ENCODE results near the gene KCNQ2. TPM values are rescaled to one million over a fixed set of nuclear protein-coding genes. Genes with fewer than 3 reads are reported as not detected.

Gene KCNQ2
- total RNA-seq, 2 donors from 2014 or later = 0.46 to 35.6 TPM

GRCh38 chr20:63473555-63474449, 1.3 kb upstream of the KCNQ2 start:
- peaks cover 4% of the 10 kb centered on the region for H3K4me1 ChIP-seq (replicated peaks)
- 33% methylated on average over 30 of the region's 30 CpGs for WGBS
- no peak overlapping the region for H3K27ac ChIP-seq
- TF ChIP-seq POLR2AphosphoS5 (IDR thresholded peaks at IDR 0.05) = no peak
- no peak for TF ChIP-seq CTCF (IDR thresholded peaks at IDR 0.05)
- TF ChIP-seq POLR2A (IDR thresholded peaks at IDR 0.05) = no peak
- H3K36me3 ChIP-seq = no peaks in the 10 kb centered on the region
- H3K27me3 ChIP-seq (replicated peaks; ENCODE audit: insufficient read depth) = peaks cover 36% of the 10 kb centered on the region
- H3K9me3 ChIP-seq = no peaks in the 10 kb centered on the region
- intact Hi-C loops (cut with DNase I) = no loop called here
- DNase-seq (ENCODE audit: low spot score) = no peak
- H3K4me3 ChIP-seq = no peak overlapping the region

GRCh38 chr20:63472862-63473390, 471 bp upstream of the KCNQ2 start:
- Histone ChIP-seq H3K4me1 (replicated peaks) (peaks cover 4% of the 10 kb centered on the region), H3K27ac (no peak overlapping the region), H3K9me3 (no peaks in the 10 kb centered on the region), H3K4me3 (no peak overlapping the region), H3K36me3 (no peaks in the 10 kb centered on the region), H3K27me3 (replicated peaks; ENCODE audit: insufficient read depth) (peaks cover 36% of the 10 kb centered on the region)
- WGBS = 40% methylated on average over 11 of the region's 13 CpGs
- intact Hi-C loops (cut with DNase I) = no loop called here
- TF ChIP-seq POLR2AphosphoS5 (IDR thresholded peaks at IDR 0.05) (no peak), POLR2A (IDR thresholded peaks at IDR 0.05) (no peak), CTCF (IDR thresholded peaks at IDR 0.05) (no peak)
- no peak for DNase-seq (ENCODE audit: low spot score)

- Histone ChIP-seq H3K4me1 (replicated peaks) (peaks cover 4% of the 10 kb centered on the region), H3K4me3 (no peak overlapping the region), H3K27ac (no peak overlapping the region), H3K9me3 (no peaks in the 10 kb centered on the region), H3K36me3 (no peaks in the 10 kb centered on the region), H3K27me3 (replicated peaks; ENCODE audit: insufficient read depth) (peaks cover 32% of the 10 kb centered on the region)
- intact Hi-C loops (cut with DNase I) = no loop called here
- no peak for DNase-seq (ENCODE audit: low spot score)
- under 1% methylated on average over 23 of the region's 27 CpGs for WGBS
- no peak for TF ChIP-seq POLR2A (IDR thresholded peaks at IDR 0.05)
These were observed 806 bp downstream of the KCNQ2 start for GRCh38 chr20:63471717-63471980.

GRCh38 chr20:63471002-63471716, 1.3 kb downstream of the KCNQ2 start:
- TF ChIP-seq CTCF (IDR thresholded peaks at IDR 0.05) (no peak), POLR2A (IDR thresholded peaks at IDR 0.05) (no peak), POLR2AphosphoS5 (IDR thresholded peaks at IDR 0.05) (no peak)
- no peak overlapping the region for H3K27ac ChIP-seq
- no peaks in the 10 kb centered on the region for H3K9me3 ChIP-seq
- 10% methylated on average over 21 of the region's 46 CpGs for WGBS
- H3K36me3 ChIP-seq = no peaks in the 10 kb centered on the region
- peaks cover 4% of the 10 kb centered on the region for H3K4me1 ChIP-seq (replicated peaks)
- H3K27me3 ChIP-seq (replicated peaks; ENCODE audit: insufficient read depth) = peaks cover 32% of the 10 kb centered on the region
- intact Hi-C loops (cut with DNase I) = no loop called here
- no peak for DNase-seq (ENCODE audit: low spot score)
- H3K4me3 ChIP-seq = no peak overlapping the region

- H3K36me3 ChIP-seq = no peaks in the 10 kb centered on the region
- TF ChIP-seq CTCF (IDR thresholded peaks at IDR 0.05) = no peak
- no peak for TF ChIP-seq POLR2AphosphoS5 (IDR thresholded peaks at IDR 0.05)
- TF ChIP-seq POLR2A (IDR thresholded peaks at IDR 0.05) = no peak
- peaks cover 4% of the 10 kb centered on the region for H3K4me1 ChIP-seq (replicated peaks)
- no peaks in the 10 kb centered on the region for H3K9me3 ChIP-seq
- WGBS = 76% methylated on average over 10 of the region's 10 CpGs
- intact Hi-C loops (cut with DNase I) = no loop called here
- H3K4me3 ChIP-seq = no peak overlapping the region
- no peak overlapping the region for H3K27ac ChIP-seq
- H3K27me3 ChIP-seq (replicated peaks; ENCODE audit: insufficient read depth) = peaks cover 29% of the 10 kb centered on the region
- no peak for DNase-seq (ENCODE audit: low spot score)
These were observed 2.0 kb downstream of the KCNQ2 start for GRCh38 chr20:63470410-63470809.

Measured in prostate gland (tissue), 2 donors.